Measurements from ENCODE around the gene THAP7.

The THAP7 gene

GRCh38 chr22:20992456-20993303 is 9.2 kb downstream of the THAP7 start:
- DNase-seq, result no peak

- DNase-seq, result no peak
These were observed 9.9 kb downstream of the THAP7 start for GRCh38 chr22:20992056-20992442.

GRCh38 chr22:20991252-20992055 is 10.5 kb downstream of the THAP7 start:
- no peak for DNase-seq

GRCh38 chr22:20990184-20991180 is 11.4 kb downstream of the THAP7 start:
- DNase-seq, result no peak

- DNase-seq, result no peak
These were observed 12.4 kb downstream of the THAP7 start for GRCh38 chr22:20989323-20990138.

- DNase-seq, result no peak
These were observed 13.2 kb downstream of the THAP7 start for GRCh38 chr22:20988573-20989322.

- no peak for DNase-seq
These were observed 14.5 kb downstream of the THAP7 start for GRCh38 chr22:20987375-20987774.

- no peak for DNase-seq
These were observed 15.6 kb downstream of the THAP7 start for GRCh38 chr22:20986365-20986764.

- DNase-seq, result no peak
These were observed 16.2 kb downstream of the THAP7 start for GRCh38 chr22:20985720-20986119.

- DNase-seq, result peak; percentile 19
These were observed 18.7 kb downstream of the THAP7 start for GRCh38 chr22:20983081-20983771.

- no peak for DNase-seq
These were observed 19.4 kb downstream of the THAP7 start for GRCh38 chr22:20982563-20982882.

GRCh38 chr22:20981787-20982562 is 19.9 kb downstream of the THAP7 start, which contains the start of gene LZTR1:
Gene LZTR1, plus strand, starts transcription at chr22:20982297. Its CDS starts 75 bp downstream, at chr22:20982372.
- peak; percentile 82 for DNase-seq

GRCh38 chr22:20980938-20981722 is 20.8 kb downstream of the THAP7 start:
- DNase-seq, result no peak

- DNase-seq, result no peak
These were observed 21.4 kb downstream of the THAP7 start for GRCh38 chr22:20980523-20980922.

GRCh38 chr22:20979940-20980453 is 21.9 kb downstream of the THAP7 start:
- no peak for DNase-seq

- no peak for DNase-seq
These were observed 22.6 kb downstream of the THAP7 start for GRCh38 chr22:20979243-20979809.

GRCh38 chr22:20978419-20978818 is 23.5 kb downstream of the THAP7 start:
- DNase-seq, result no peak

GRCh38 chr22:20977516-20978170 is 24.3 kb downstream of the THAP7 start:
- peak; percentile 25 for DNase-seq

Measured in activated CD4-positive, CD25-positive, alpha-beta regulatory T cell treated with anti-CD3 and anti-CD28 coated beads, Interleukin-2, amount 50 U/mL, for 72 hours (primary cell).